Measurements from ENCODE around the gene FBLN5.

DNA sequence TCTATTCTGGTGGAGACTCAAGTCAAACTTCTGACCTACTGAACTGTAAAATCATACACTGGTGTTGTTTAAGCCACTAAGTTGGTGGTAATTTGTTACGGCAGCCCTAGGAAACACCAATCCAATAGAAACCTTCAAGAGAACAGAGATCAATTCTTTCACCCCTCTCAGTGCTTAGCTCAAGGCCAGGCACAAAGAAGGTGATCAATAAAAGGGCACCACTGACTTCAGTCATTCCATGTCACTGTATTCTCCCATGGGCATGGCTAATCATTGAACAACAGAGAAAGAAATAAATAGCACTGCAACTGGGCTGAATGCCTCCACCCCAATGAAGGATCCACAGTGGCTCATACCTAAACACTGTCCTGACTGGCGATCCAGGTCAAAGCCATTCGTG, 7.3 kb downstream of the FBLN5 start:
- no peak for TF ChIP-seq EP300 (IDR thresholded peaks at IDR 0.05)
- TF ChIP-seq, protein P1, sequence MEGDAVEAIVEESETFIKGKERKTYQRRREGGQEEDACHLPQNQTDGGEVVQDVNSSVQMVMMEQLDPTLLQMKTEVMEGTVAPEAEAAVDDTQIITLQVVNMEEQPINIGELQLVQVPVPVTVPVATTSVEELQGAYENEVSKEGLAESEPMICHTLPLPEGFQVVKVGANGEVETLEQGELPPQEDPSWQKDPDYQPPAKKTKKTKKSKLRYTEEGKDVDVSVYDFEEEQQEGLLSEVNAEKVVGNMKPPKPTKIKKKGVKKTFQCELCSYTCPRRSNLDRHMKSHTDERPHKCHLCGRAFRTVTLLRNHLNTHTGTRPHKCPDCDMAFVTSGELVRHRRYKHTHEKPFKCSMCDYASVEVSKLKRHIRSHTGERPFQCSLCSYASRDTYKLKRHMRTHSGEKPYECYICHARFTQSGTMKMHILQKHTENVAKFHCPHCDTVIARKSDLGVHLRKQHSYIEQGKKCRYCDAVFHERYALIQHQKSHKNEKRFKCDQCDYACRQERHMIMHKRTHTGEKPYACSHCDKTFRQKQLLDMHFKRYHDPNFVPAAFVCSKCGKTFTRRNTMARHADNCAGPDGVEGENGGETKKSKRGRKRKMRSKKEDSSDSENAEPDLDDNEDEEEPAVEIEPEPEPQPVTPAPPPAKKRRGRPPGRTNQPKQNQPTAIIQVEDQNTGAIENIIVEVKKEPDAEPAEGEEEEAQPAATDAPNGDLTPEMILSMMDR (IDR thresholded peaks at IDR 0.05) = no peak
- TF ChIP-seq POLR2A (IDR thresholded peaks at IDR 0.05) = no peak
- TF ChIP-seq POLR2AphosphoS5 (IDR thresholded peaks at IDR 0.05) = no peak
